GM12878 (cell line): Measurements from ENCODE around the gene SPHK2. TPM values are rescaled to one million over a fixed set of nuclear protein-coding genes. Genes with fewer than 3 reads are reported as not detected.
A peak's percentile ranks its signal among the peaks of the same experiment; 100 is the strongest.

Source experiments
- CBX3 ChIP-seq: fragments of 200-600 bp; sonication (generic); IDR thresholded peaks from 2 replicates; pipeline ENCODE4 v1.6.1; 2016; ENCODE audit warnings: low read depth, borderline replicate concordance
- FOXK2 ChIP-seq: fragments of 450-650 bp; IDR thresholded peaks from 2 replicates; pipeline ENCODE4 v1.6.1; 2017; ENCODE audit warnings: mild to moderate bottlenecking, moderate library complexity
- FOXM1 ChIP-seq: IDR thresholded peaks from 2 replicates; pipeline ENCODE4 v1.6.1; 2012; ENCODE audit warnings: low read depth, mild to moderate bottlenecking, inconsistent platforms, low read length, moderate library complexity
- IKZF1 ChIP-seq: fragments of 450-650 bp; conservative IDR thresholded peaks from 2 replicates; pipeline ENCODE4 v1.6.1; 2017; ENCODE audit warnings: antibody characterized with exemption, mild to moderate bottlenecking
- IKZF2 ChIP-seq, 2 experiments: fragments of 450-650 bp; IDR thresholded peaks; 2 replicates each; pipeline ENCODE4 v1.6.1; 2017; ENCODE audit warnings: mild to moderate bottlenecking in 2 of 2, moderate library complexity in 2 of 2
- IRF3 ChIP-seq: fragments of 450-650 bp; IDR thresholded peaks from 2 replicates; pipeline ENCODE4 v1.6.1; 2014; ENCODE audit warnings: mild to moderate bottlenecking
- KDM1A ChIP-seq: fragments of 200-600 bp; sonication (generic); IDR thresholded peaks from 2 replicates; pipeline ENCODE4 v1.6.1; 2016; ENCODE audit warnings: borderline replicate concordance
- MYB ChIP-seq: fragments of 150-350 bp; IDR thresholded peaks from 2 replicates; pipeline ENCODE4 v1.6.1; 2014; ENCODE audit warnings: mild to moderate bottlenecking, low read depth, low read length, borderline replicate concordance
- NFIC ChIP-seq: IDR thresholded peaks from 2 replicates; pipeline ENCODE4 v1.6.1; 2012; ENCODE audit warnings: low read depth, mild to moderate bottlenecking, inconsistent platforms, low read length, moderate library complexity
- NFXL1 ChIP-seq: fragments of 450-650 bp; IDR thresholded peaks from 2 replicates; pipeline ENCODE4 v1.6.1; 2017; ENCODE audit warnings: antibody characterized with exemption, mild to moderate bottlenecking, borderline replicate concordance
- NFYB ChIP-seq: IDR thresholded peaks from 2 replicates; pipeline ENCODE4 v1.6.1; 2011; ENCODE audit warnings: low read depth, mild to moderate bottlenecking, low read length, improper control_type of control experiment, moderate library complexity; ENCODE audit not compliant: insufficient read depth
- PKNOX1 ChIP-seq: fragments of 450-650 bp; IDR thresholded peaks from 2 replicates; pipeline ENCODE4 v1.6.1; 2016; ENCODE audit warnings: mild to moderate bottlenecking
- WRNIP1 ChIP-seq: IDR thresholded peaks from 2 replicates; pipeline ENCODE4 v1.6.1; 2011; ENCODE audit warnings: low read depth, low read length, improper control_type of control experiment, borderline replicate concordance
- YBX1 ChIP-seq: fragments of 450-650 bp; IDR thresholded peaks from 2 replicates; pipeline ENCODE4 v1.6.1; 2016; ENCODE audit warnings: antibody characterized with exemption
- ZNF217 ChIP-seq: fragments of 450-650 bp; IDR thresholded peaks from 2 replicates; pipeline ENCODE4 v1.6.1; 2017; ENCODE audit warnings: antibody characterized with exemption, mild to moderate bottlenecking
- ZSCAN29 ChIP-seq: fragments of 450-650 bp; IDR thresholded peaks from 2 replicates; pipeline ENCODE4 v1.6.1; 2017; ENCODE audit warnings: mild to moderate bottlenecking, moderate library complexity
- polyA plus RNA-seq, 11 experiments: library from polyadenylated mRNA; depleted of rRNA in 4 of 11; unstranded in 6 of 11; stranded (reverse) in 5 of 11; fragments of >200 nt; fragmentation: Nextera tagmentation in 4 of 11; fragmentation: Illumina TruSeq in 1 of 11; extraction: Ambion mirVana in 4 of 11; extraction: Trizol in 1 of 11; gene quantifications; 1 replicate in 1 of 11; 2 replicates in 10 of 11; pipeline versions ENCODE4 v1.2.1 to v1.2.3, GENCODE V29; 2011 to 2016; ENCODE audit warnings: inconsistent platforms in 2 of 11, missing spikeins in 2 of 11, low read depth in 1 of 11
- total RNA-seq, 4 experiments: library from RNA; depleted of rRNA in 3 of 4; stranded (reverse); fragments of >200 nt in 3 of 4; fragmentation: Illumina TruSeq in 1 of 4; extraction: Trizol in 1 of 4; gene quantifications; 2 replicates each; pipeline versions ENCODE4 v1.2.1 to v1.2.3, GENCODE V29; 2013 to 2021
- TF ChIP-seq, protein P1 (sequence below): IDR thresholded peaks from 2 replicates; pipeline ENCODE4 v1.6.1; 2012; ENCODE audit warnings: improper control_type of control experiment, low read depth, low read length; ENCODE audit not compliant: insufficient replicate concordance
- TF ChIP-seq, protein P2 (sequence below): IDR thresholded peaks from 2 replicates; pipeline ENCODE4 v1.6.1; 2011; ENCODE audit warnings: low read depth, mild to moderate bottlenecking, low read length, moderate library complexity, borderline replicate concordance; ENCODE audit errors: extremely low read depth
- TF ChIP-seq, protein P3 (sequence below): fragments of 450-650 bp; IDR thresholded peaks from 2 replicates; pipeline ENCODE4 v1.6.1; 2018; ENCODE audit warnings: mild to moderate bottlenecking, low read depth, moderate library complexity; ENCODE audit not compliant: partially characterized antibody

The SPHK2 gene
- total and polyA plus RNA-seq, 10 of the 15 experiments (the other 5 are each of a cell fraction or from before 2014, with no cell fraction given), result 0.37 to 40.5 (median 11.2) TPM

DNA sequence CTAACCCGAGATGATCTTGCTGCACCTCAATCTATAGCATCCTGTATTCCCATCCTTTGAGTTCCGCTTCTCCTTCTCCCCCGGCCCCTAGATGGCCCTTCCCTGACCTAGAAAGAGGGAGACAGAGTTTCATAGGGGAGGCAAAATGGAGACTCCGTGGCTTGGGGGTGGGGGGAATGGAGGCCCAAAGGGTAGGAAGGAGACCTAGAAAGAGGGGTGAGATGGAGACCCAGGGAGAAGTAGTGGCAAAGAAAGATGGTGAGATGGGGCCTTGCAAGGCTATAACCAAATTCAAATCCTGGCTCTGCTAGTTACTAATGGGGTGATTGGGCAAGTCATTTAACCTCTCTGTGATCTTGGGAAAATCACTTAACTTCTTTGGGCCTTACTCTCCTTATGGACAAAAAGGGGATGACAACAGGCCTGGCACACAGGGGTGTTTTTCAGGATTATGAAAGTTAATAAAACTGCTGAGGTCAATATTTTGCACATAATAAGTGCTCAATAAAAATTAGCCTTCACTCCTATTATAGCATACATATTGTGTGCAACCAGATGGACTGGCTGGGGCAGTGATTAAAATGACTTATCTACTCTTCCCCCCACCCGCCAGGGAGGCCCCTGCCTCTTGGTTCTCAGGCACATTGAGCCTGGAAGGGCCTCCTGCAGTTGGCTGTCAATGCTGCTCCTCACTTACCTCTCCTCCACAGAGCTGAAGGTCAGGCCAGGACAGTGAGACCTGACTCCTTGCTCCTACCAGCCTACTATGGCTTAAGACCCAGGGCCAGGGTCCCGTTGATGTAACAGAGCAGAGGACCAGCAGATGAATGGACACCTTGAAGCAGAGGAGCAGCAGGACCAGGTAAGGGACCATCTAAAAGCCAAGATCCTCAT lies 633 bp downstream of the SPHK2 start (continued):
- TF ChIP-seq, protein P1, sequence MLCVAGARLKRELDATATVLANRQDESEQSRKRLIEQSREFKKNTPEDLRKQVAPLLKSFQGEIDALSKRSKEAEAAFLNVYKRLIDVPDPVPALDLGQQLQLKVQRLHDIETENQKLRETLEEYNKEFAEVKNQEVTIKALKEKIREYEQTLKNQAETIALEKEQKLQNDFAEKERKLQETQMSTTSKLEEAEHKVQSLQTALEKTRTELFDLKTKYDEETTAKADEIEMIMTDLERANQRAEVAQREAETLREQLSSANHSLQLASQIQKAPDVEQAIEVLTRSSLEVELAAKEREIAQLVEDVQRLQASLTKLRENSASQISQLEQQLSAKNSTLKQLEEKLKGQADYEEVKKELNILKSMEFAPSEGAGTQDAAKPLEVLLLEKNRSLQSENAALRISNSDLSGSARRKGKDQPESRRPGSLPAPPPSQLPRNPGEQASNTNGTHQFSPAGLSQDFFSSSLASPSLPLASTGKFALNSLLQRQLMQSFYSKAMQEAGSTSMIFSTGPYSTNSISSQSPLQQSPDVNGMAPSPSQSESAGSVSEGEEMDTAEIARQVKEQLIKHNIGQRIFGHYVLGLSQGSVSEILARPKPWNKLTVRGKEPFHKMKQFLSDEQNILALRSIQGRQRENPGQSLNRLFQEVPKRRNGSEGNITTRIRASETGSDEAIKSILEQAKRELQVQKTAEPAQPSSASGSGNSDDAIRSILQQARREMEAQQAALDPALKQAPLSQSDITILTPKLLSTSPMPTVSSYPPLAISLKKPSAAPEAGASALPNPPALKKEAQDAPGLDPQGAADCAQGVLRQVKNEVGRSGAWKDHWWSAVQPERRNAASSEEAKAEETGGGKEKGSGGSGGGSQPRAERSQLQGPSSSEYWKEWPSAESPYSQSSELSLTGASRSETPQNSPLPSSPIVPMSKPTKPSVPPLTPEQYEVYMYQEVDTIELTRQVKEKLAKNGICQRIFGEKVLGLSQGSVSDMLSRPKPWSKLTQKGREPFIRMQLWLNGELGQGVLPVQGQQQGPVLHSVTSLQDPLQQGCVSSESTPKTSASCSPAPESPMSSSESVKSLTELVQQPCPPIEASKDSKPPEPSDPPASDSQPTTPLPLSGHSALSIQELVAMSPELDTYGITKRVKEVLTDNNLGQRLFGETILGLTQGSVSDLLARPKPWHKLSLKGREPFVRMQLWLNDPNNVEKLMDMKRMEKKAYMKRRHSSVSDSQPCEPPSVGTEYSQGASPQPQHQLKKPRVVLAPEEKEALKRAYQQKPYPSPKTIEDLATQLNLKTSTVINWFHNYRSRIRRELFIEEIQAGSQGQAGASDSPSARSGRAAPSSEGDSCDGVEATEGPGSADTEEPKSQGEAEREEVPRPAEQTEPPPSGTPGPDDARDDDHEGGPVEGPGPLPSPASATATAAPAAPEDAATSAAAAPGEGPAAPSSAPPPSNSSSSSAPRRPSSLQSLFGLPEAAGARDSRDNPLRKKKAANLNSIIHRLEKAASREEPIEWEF, result no peak
- TF ChIP-seq FOXK2, result no peak
- no peak for TF ChIP-seq MYB
- no peak for TF ChIP-seq WRNIP1
- no peak for TF ChIP-seq CBX3
- no peak for TF ChIP-seq KDM1A
- TF ChIP-seq NFIC, result no peak
- TF ChIP-seq, protein P2, sequence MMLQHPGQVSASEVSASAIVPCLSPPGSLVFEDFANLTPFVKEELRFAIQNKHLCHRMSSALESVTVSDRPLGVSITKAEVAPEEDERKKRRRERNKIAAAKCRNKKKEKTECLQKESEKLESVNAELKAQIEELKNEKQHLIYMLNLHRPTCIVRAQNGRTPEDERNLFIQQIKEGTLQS, result no peak
- TF ChIP-seq IKZF2 (IDR thresholded peaks at IDR 0.05), result peak; percentile 20 to 39; a peak in 1 of 4 replicates
- no peak for TF ChIP-seq IRF3
- TF ChIP-seq YBX1, result no peak
- TF ChIP-seq IKZF1, result no peak
- TF ChIP-seq, protein P3, sequence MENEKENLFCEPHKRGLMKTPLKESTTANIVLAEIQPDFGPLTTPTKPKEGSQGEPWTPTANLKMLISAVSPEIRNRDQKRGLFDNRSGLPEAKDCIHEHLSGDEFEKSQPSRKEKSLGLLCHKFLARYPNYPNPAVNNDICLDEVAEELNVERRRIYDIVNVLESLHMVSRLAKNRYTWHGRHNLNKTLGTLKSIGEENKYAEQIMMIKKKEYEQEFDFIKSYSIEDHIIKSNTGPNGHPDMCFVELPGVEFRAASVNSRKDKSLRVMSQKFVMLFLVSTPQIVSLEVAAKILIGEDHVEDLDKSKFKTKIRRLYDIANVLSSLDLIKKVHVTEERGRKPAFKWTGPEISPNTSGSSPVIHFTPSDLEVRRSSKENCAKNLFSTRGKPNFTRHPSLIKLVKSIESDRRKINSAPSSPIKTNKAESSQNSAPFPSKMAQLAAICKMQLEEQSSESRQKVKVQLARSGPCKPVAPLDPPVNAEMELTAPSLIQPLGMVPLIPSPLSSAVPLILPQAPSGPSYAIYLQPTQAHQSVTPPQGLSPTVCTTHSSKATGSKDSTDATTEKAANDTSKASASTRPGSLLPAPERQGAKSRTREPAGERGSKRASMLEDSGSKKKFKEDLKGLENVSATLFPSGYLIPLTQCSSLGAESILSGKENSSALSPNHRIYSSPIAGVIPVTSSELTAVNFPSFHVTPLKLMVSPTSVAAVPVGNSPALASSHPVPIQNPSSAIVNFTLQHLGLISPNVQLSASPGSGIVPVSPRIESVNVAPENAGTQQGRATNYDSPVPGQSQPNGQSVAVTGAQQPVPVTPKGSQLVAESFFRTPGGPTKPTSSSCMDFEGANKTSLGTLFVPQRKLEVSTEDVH, result no peak
- TF ChIP-seq PKNOX1, result no peak; the same call in 1 of the 2 replicates
- TF ChIP-seq FOXM1, result no peak
- TF ChIP-seq NFYB, result 0 out of 2 replicates have a peak, but pooled peaks have one; percentile 2
- TF ChIP-seq ZNF217, result peak; percentile 80; the same call in 1 of the 2 replicates
- no peak for TF ChIP-seq NFXL1
- no peak for TF ChIP-seq ZSCAN29
